ENCODE data around the gene CPED1.
"Not testable (repeated sequence)": the region's sequence is repeated elsewhere in the genome, so short reads cannot be mapped to it uniquely, and the experiment has no call there.

CPED1 gene

GRCh38 chr7:121097577-121097976 is 109.1 kb downstream of the CPED1 start:
- DNase-seq (ENCODE audit: low read depth): no peak

GRCh38 chr7:121099572-121099971 is 111.1 kb downstream of the CPED1 start:
- DNase-seq (ENCODE audit: low read depth): peak; percentile 32

DNA sequence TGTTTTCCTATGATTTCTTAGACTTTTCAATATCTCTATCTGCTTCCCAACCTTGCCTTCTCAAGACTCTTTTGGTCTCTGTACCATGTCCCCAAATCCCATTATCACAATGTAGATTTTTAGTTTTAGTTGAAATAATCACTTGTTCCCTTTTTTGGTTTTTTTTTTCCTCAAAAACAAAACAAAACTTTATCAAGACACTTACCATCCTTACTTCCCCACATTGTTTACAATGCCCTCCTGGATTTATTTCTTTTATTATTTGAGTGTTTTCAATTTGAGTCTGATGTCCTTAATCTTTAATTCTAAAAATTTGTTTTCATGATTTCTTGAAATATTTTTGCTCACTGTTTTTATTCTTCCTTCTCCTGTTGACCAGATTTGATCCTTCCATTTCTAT is 112.6 kb downstream of the CPED1 start:
- no peak for DNase-seq (ENCODE audit: low read depth)

DNA sequence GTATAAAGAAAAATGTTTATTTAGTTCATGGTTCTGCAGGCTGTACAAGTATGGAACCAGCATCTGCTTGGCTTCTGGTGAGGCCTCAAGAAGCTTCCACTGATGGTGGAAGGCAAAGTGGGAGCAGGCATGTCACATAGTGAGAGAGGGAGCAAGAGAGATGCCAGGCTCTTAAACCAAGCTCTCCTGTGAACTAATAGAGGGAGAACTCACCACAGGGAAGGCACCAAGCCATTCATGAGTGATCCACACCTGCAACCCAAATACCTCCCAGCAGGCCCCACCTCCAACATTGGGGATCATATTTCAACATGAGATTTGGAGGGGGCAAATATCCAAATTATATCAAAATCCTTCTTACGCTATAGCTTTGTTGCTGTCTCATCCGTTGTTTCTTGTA is 113.1 kb downstream of the CPED1 start:
- no peak for DNase-seq (ENCODE audit: low read depth)

- no peak for DNase-seq (ENCODE audit: low read depth)
Observed at GRCh38 chr7:121102619-121103018, 114.1 kb downstream of the CPED1 start.

GRCh38 chr7:121103086-121103485 is 114.6 kb downstream of the CPED1 start:
- DNase-seq (ENCODE audit: low read depth): no peak

GRCh38 chr7:121103579-121103978 is 115.1 kb downstream of the CPED1 start:
- DNase-seq (ENCODE audit: low read depth): no peak

DNA sequence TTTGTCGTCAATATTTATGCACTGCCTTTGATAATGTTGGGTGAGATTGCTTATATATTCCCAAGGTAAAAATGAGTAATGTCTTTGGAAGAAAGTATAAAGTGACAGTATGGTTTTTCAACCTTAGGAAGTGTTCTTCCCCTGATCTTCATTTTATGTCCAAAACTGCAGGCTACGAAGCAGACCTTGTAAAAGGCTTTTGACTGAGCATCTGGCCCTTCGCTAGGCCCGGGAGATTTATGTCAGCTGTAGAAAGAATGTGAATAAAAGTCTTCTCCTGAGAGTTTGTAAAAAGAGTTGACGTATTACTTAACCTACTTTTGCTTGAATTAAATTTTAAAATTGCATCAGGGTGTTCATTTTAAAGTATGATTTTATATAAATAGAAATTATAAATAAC is 116.8 kb downstream of the CPED1 start:
- no peak for DNase-seq (ENCODE audit: low read depth)

DNA sequence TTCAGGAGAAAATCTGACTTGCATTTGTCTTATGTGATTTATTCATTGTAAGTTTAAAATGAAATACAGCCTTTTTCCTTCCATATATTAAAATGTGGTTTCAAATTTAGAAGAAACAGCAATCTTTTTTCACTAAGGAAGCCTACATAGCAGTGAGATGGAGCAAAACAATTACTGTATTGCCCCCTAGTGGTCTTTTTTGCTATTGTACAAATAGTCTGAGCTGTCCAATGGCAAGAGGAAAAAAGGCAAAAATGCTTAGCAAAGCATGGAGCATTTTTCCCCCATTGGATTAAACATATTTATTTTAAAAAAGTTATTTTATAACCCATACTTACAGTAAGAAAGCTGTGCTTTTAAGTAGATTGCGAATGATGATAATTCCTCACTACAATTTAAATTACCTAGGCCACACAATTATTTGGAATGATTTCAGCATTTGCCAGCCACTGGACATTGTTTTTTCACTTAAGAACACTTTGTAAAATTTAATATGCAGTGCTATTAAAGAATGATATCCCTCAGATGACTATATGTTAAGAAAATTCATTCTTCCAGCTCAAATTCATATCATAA is 119.5 kb downstream of the CPED1 start:
- peak; percentile 82 for DNase-seq (ENCODE audit: low read depth)

DNA sequence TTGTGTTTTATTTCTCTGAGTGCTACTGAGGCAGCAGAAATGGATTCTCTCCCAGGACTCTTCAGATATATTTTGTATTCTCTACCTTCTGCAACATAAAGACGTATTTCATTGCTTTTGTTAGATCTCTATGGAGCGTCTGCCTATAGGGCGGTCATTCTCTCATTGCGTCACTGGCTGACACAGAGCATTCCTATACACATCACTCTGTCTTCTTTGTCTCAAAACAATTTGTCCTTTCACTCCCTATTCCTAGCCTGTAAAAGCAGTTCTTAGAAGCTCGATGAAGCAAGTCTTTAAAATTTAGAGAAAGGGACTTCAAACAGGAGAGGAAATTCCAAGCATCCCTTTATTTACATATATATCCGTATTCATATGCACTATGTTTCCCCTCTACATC is 120.6 kb downstream of the CPED1 start:
- DNase-seq (ENCODE audit: low read depth): no peak

DNA sequence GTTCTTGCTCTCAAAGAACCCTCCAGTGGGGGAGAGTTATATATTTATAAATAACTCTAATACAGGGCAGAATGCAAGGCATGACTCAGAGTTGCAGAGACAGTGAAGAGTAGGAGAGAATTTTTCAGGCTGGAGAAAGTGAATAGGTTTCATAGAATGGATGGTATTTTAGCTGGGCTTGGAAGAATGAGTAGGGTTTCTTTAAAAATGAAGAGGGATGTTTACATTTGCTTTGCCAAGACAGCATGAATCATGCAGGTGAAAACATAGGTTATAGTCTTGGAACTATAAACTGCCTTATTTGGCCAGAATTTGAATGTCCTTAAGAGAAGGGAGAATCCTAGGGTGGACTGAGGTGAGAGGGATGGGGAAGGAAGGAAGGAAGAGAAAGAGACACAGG is 124.8 kb downstream of the CPED1 start:
- peak; percentile 38 for DNase-seq (ENCODE audit: low read depth)

GRCh38 chr7:121116396-121116795 is 127.9 kb downstream of the CPED1 start:
- DNase-seq (ENCODE audit: low read depth): no peak

- DNase-seq (ENCODE audit: low read depth): no peak
Observed at GRCh38 chr7:121119047-121119446, 130.5 kb downstream of the CPED1 start.

DNA sequence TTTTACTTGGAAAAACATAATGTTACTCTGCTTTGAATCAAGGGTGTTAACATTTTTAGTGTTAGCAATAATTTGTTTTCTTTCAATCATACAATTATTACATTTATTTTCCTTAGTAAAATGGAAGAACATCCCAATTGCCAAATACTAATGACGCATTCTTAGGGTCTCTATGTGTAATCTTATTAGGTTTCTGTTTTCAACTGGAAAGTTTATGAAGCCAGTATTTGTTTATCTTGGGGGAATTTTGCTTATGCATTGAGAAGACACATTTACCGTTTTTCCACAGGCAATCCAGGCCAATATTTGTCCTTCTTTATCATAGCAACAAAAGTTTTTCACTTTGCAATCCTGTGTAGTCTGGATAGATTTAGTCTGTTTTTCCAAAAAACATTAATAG is 134.5 kb downstream of the CPED1 start:
- no peak for DNase-seq (ENCODE audit: low read depth)

- not testable (repeated sequence) for DNase-seq (ENCODE audit: low read depth)
Observed at GRCh38 chr7:121125454-121125853, 136.9 kb downstream of the CPED1 start.

GRCh38 chr7:121126201-121126600 is 137.7 kb downstream of the CPED1 start:
- no peak for DNase-seq (ENCODE audit: low read depth)

- DNase-seq (ENCODE audit: low read depth): peak; percentile 54
Observed at GRCh38 chr7:121126801-121127534, 138.5 kb downstream of the CPED1 start.

DNA sequence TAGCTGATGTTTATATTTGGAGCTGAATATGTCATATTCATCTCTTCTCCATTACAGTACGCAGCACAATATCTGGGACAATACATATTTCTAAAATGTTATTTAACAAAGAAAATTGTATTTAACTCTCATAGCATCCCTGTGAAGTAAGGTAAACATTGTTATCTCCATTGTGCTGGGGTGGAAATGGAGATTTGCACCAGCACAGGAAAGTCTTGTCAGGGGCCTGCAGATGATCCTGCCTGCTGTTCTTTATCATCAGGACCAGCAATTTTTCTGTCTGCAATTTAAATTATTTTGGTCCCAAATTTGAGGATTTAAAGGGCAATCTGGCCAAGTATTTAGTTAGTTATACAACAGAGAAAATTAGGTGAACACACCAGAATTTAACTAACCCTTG is 144.4 kb downstream of the CPED1 start:
- no peak for DNase-seq (ENCODE audit: low read depth)

GRCh38 chr7:121133444-121133843 is 144.9 kb downstream of the CPED1 start:
- no peak for DNase-seq (ENCODE audit: low read depth)

- DNase-seq (ENCODE audit: low read depth): no peak
Observed at GRCh38 chr7:121137580-121137979, 149.1 kb downstream of the CPED1 start.

DNA sequence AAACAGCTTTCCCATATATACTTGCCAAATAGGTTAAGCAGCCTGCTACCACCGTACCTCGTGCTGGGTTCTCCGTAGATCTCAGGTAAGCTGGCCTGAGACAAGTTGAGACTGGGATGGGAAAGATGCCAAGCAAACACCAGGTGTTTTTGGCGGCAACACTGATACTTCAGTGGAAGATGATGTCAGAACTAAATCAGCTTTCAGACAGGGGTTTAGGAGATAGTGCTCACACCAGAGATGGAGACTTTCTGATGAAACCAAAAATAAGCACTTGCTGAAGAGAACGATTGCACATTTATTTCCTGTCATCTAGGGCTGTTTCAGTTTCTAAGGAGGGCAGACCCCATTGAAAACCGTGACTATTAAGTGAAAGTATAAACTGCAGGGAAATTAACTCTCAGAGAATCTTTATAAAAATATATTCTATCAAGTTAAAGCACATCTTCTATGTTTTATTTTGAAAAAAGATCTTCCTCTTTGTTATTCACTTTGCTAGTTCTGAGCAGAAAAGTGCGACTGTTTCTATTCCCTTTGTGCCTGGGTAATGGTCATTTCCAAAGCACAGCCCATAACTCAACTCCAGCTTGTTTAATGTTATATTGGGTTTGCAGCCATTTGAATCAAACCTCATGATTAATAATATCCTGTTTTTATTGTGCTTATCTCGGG is 149.9 kb downstream of the CPED1 start:
- DNase-seq (ENCODE audit: low read depth): no peak

GRCh38 chr7:121139427-121139826 is 150.9 kb downstream of the CPED1 start:
- DNase-seq (ENCODE audit: low read depth): no peak

DNA sequence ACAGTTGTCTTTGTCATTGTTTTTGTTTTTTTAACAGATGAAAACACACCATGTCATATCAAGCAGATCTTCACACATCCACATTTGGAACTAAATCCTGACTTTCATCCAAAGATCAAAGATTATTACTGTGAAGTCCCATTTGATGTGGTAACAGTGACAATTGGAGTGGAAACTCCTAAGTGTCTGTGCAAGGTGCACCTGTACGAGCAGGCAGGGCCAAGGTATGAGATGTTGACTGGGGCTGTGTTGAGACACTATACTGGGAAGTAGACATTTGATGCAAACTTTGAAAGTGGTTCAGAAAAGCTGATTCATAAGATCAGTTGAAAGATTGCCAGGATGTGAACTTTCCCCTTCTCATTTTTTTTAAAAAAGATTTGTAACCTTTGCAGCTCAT is 152.3 kb downstream of the CPED1 start:
- DNase-seq (ENCODE audit: low read depth): no peak

Measured in ELR (cell line).